Vagina (tissue), 2 donors: Measurements from ENCODE around the gene ABHD16A. TPM values are rescaled to one million over a fixed set of nuclear protein-coding genes. Genes with fewer than 3 reads are reported as not detected.

Source experiments
- DNase-seq, 2 donors: peaks; one replicate each; pipeline ENCODE4 v3.0.0-alpha.2; 2017; ENCODE audit errors: extremely low spot score in 2 of 2
- H3K27ac ChIP-seq: fragments of 200-600 bp; sonication (generic); one replicate; pipeline ENCODE4 v1.5.1; 2019
- H3K27me3 ChIP-seq: fragments of 200-600 bp; sonication (generic); one replicate; pipeline ENCODE4 v1.5.1; 2019
- H3K36me3 ChIP-seq, 2 donors: fragments of 200-600 bp; sonication (generic); one replicate each; pipeline ENCODE4 v1.5.1; 2017 to 2019
- H3K4me1 ChIP-seq: fragments of 200-600 bp; sonication (generic); one replicate; pipeline ENCODE4 v1.5.1; 2019
- H3K4me3 ChIP-seq, 2 donors: fragments of 200-600 bp; sonication (generic); 1 replicate in 1 of 2; 2 replicates in 1 of 2; pipeline ENCODE4 v1.5.1; 2016 to 2019
- H3K9me3 ChIP-seq: fragments of 200-600 bp; sonication (generic); one replicate; pipeline ENCODE4 v1.5.1; 2019
- POLR2A ChIP-seq, 2 donors: fragments of 450-650 bp; IDR thresholded peaks; one replicate each; pipeline ENCODE4 v1.6.1; 2017; ENCODE audit warnings: antibody characterized with exemption in 2 of 2, mild to moderate bottlenecking in 2 of 2, moderate library complexity in 2 of 2
- POLR2AphosphoS5 ChIP-seq, 2 donors: sonication (generic); formaldehyde crosslinking; IDR thresholded peaks; one replicate each; pipeline ENCODE4 v1.9.0; 2017; ENCODE audit warnings: antibody characterized with exemption in 2 of 2, mild to moderate bottlenecking in 2 of 2, low read depth in 1 of 2; ENCODE audit not compliant: insufficient read depth in 1 of 2
- intact Hi-C: fragments of 100-400 bp; cut with DNase I; formaldehyde crosslinking; loops from one replicate; pipeline ENCODE4 v1.15.1; 2023
- total RNA-seq: library from RNA; depleted of rRNA; stranded (reverse); fragments of >200 nt; gene quantifications from one replicate; pipeline ENCODE4 v1.2.3, GENCODE V29; 2016
- TF ChIP-seq, protein P1 (sequence below), 3 experiments: fragments of 450-650 bp in 2 of 3; fragments of 200-600 bp in 1 of 3; sonication (generic) in 1 of 3; IDR thresholded peaks; one replicate each; pipeline ENCODE4 v1.5.1; 2017 to 2019; ENCODE audit warnings: antibody characterized with exemption in 3 of 3, mild to moderate bottlenecking in 2 of 3, moderate library complexity in 2 of 3

Gene ABHD16A
- total RNA-seq, 1 donor from 2014 or later, result 53.0 TPM

DNA sequence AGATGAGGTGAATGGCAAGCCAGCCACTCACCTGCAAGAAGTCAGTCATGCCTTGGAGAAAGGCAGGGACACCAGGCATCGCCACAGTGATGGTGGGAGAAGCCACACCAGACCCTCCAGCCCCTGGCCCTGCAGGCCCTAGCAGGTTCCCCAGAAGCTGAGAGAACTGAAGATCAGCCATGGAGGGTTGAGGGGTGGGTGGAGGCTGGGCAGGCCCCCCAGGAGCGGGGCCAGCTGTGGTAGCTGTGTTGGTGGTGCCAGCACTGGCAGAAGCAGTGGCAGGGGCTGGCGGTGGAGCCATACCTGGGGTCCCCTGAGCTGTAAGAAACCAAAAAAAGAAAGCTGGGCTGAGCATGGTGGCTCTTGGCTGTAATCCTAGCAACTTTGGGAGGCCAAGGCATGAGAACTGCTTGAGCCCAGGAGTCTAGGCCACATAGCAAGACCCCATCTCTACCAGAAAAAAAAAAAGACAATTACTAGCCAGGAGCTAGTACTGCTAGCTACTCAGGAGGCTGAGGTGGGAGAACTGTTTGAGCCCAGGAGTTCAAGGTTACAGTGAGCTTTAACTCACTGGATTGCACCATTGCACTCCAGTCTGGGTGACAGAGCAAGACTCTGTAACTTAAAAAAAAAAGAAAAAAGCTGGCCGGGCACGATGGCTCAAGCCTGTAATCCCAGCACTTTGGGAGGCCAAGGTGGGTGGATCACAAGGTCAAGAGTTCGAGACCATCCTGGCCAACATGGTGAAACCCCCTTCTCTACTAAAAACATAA lies 60.1 kb downstream of the ABHD16A start:
- H3K36me3 ChIP-seq, result peaks cover 0 to 95% of the 10 kb centered on the region in 2 donors
- H3K27me3 ChIP-seq, result no peaks in the 10 kb centered on the region
- H3K9me3 ChIP-seq, result no peaks in the 10 kb centered on the region
- H3K27ac ChIP-seq, result no peak overlapping the region
- H3K4me1 ChIP-seq, result no peaks in the 10 kb centered on the region
- TF ChIP-seq POLR2AphosphoS5 (IDR thresholded peaks at IDR 0.05; ENCODE audit: insufficient read depth in 1 of 2, low read depth in 1 of 2) (no peak), POLR2A (IDR thresholded peaks at IDR 0.05) (no peak)
- TF ChIP-seq, protein P1, sequence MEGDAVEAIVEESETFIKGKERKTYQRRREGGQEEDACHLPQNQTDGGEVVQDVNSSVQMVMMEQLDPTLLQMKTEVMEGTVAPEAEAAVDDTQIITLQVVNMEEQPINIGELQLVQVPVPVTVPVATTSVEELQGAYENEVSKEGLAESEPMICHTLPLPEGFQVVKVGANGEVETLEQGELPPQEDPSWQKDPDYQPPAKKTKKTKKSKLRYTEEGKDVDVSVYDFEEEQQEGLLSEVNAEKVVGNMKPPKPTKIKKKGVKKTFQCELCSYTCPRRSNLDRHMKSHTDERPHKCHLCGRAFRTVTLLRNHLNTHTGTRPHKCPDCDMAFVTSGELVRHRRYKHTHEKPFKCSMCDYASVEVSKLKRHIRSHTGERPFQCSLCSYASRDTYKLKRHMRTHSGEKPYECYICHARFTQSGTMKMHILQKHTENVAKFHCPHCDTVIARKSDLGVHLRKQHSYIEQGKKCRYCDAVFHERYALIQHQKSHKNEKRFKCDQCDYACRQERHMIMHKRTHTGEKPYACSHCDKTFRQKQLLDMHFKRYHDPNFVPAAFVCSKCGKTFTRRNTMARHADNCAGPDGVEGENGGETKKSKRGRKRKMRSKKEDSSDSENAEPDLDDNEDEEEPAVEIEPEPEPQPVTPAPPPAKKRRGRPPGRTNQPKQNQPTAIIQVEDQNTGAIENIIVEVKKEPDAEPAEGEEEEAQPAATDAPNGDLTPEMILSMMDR (IDR thresholded peaks at IDR 0.05), result no peak
- no peak overlapping the region for H3K4me3 ChIP-seq
- no peak for DNase-seq
- intact Hi-C loops, result no loop called here

DNA sequence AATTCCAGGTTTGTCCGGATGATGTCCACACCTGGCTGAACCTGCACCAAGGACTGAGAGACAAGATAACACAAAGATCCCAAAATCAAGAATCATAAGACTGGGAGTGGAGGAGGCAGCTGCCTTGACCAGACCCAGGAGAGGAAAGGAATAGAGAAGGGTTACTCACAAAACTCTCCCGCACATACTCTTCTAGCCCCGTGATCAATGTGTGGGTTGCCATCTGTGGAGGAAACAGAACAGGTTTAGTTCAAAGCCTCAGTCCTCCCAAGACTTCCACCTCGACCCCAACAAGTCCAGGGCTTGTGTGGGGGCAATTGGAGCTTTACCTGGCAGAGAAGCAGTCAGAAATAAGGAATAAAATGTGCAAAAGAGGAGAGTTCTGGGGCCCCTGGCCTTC lies 61.8 kb downstream of the ABHD16A start:
- no peaks in the 10 kb centered on the region for H3K27me3 ChIP-seq
- DNase-seq, result no peak
- intact Hi-C loops, result no loop called here
- no peak overlapping the region for H3K27ac ChIP-seq
- no peaks in the 10 kb centered on the region for H3K4me1 ChIP-seq
- H3K36me3 ChIP-seq, result peaks cover 0 to 95% of the 10 kb centered on the region in 2 donors
- TF ChIP-seq POLR2AphosphoS5 (IDR thresholded peaks at IDR 0.05; ENCODE audit: insufficient read depth in 1 of 2, low read depth in 1 of 2) (no peak), POLR2A (IDR thresholded peaks at IDR 0.05) (no peak)
- TF ChIP-seq, protein P1 (IDR thresholded peaks at IDR 0.05), result no peak
- no peak overlapping the region for H3K4me3 ChIP-seq
- H3K9me3 ChIP-seq, result no peaks in the 10 kb centered on the region

DNA sequence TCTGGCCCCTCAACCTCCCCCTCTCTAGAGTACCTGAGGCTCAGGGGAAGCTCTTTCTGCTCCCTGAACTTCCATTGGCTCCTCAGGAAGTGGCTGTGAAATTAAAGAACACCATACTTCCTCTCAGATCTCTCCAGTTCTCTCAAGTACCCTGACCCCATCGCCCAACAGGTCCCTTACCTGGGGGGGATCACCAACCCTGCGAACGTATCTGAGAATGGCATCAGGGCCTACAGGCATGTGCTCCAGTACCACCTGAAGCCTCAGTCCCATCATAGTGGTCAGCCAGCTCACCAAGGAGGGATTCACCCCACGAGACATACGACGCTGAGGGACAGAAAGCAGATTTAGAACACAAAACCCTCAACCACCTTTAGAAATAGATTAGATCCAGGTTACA lies 62.5 kb downstream of the ABHD16A start:
- Histone ChIP-seq H3K27me3 (no peaks in the 10 kb centered on the region), H3K36me3 (peaks cover 0 to 95% of the 10 kb centered on the region in 2 donors), H3K4me1 (no peaks in the 10 kb centered on the region), H3K4me3 (no peak overlapping the region), H3K9me3 (no peaks in the 10 kb centered on the region), H3K27ac (no peak overlapping the region)
- intact Hi-C loops, result no loop called here
- no peak for DNase-seq
- TF ChIP-seq, protein P1 (IDR thresholded peaks at IDR 0.05), result no peak
- TF ChIP-seq POLR2A (IDR thresholded peaks at IDR 0.05) (no peak), POLR2AphosphoS5 (IDR thresholded peaks at IDR 0.05; ENCODE audit: insufficient read depth in 1 of 2, low read depth in 1 of 2) (no peak)

DNA sequence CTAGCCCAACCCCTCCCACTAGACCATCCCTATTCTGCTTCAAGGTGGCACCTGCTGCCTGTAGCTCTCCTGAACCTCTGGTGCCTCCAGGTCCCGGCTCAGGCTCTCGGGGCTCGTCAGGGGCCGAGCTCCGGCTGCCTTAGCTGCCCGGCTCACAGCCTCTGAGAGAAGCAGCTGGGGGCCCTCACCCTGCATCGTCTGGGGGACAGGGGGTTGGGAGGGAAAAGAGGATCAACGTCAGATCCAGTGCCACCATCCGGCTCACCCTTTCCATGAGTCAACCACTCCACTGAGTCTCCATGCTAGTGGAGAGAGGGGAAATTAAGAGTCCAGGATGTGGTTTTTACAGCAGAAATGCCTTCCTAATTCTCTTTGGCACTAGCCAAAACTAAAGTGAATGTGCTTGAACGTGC lies 63.7 kb downstream of the ABHD16A start:
- no peaks in the 10 kb centered on the region for H3K4me1 ChIP-seq
- H3K36me3 ChIP-seq, result peaks cover 0 to 95% of the 10 kb centered on the region in 2 donors
- no peaks in the 10 kb centered on the region for H3K9me3 ChIP-seq
- intact Hi-C loops, result no loop called here
- H3K27me3 ChIP-seq, result no peaks in the 10 kb centered on the region
- TF ChIP-seq POLR2AphosphoS5 (IDR thresholded peaks at IDR 0.05; ENCODE audit: insufficient read depth in 1 of 2, low read depth in 1 of 2) (no peak), POLR2A (IDR thresholded peaks at IDR 0.05) (no peak)
- TF ChIP-seq, protein P1 (IDR thresholded peaks at IDR 0.05), result no peak
- no peak overlapping the region for H3K27ac ChIP-seq
- DNase-seq, result no peak
- no peak overlapping the region for H3K4me3 ChIP-seq

DNA sequence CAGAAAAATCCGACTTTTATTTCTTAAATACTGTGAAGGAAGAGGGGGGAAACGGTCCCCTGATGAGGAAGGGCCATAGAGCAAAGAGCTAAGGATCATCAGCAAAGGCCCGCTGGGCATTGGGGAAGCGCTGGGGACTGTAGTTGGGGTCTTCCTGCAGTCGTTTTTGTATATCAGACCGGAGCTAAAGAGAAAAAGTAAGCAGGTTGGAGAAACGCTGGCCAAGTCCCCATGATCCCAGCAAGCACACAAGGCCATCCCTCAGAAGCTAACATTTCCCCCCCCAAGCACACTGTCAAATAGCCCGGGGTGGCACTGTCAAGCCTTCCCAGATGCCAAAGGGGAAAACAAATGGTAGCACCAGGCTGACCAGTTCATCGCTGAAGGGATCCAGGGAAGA lies 64.1 kb downstream of the ABHD16A start:
- no peaks in the 10 kb centered on the region for H3K9me3 ChIP-seq
- H3K27ac ChIP-seq, result no peak overlapping the region
- no peaks in the 10 kb centered on the region for H3K27me3 ChIP-seq
- H3K4me3 ChIP-seq, result no peak overlapping the region
- TF ChIP-seq POLR2AphosphoS5 (IDR thresholded peaks at IDR 0.05; ENCODE audit: insufficient read depth in 1 of 2, low read depth in 1 of 2) (no peak), POLR2A (IDR thresholded peaks at IDR 0.05) (no peak)
- TF ChIP-seq, protein P1 (IDR thresholded peaks at IDR 0.05), result no peak
- no peak for DNase-seq
- H3K36me3 ChIP-seq, result peaks cover 0 to 95% of the 10 kb centered on the region in 2 donors
- intact Hi-C loops, result no loop called here
- no peaks in the 10 kb centered on the region for H3K4me1 ChIP-seq
